Activated CD8-positive, alpha-beta T cell treated with anti-CD3 and anti-CD28 coated beads, Interleukin-2, amount 10 ng/mL, durations not matched to agents 7 days and 5 days (primary cell): ENCODE measurements around the gene CKLF. TPM values are rescaled to one million over a fixed set of nuclear protein-coding genes. Genes with fewer than 3 reads are reported as not detected.
"Not testable (repeated sequence)": the region's sequence is repeated elsewhere in the genome, so short reads cannot be mapped to it uniquely, and the experiment has no call there.

ENCODE experiments used
- ATAC-seq: fragments of 150-1000 bp; cut with Tn5 transposase; one replicate; pipeline ENCODE4 v1.10.0; 2021; ENCODE audit warnings: moderate library complexity
- CTCF ChIA-PET: fragments of 350-600 bp; sonication (Branson Sonifier 250); formaldehyde crosslinking; loops from one replicate; lab custom pipeline; 2021; ENCODE audit warnings: antibody characterized with exemption; lab: Charles Lee
- POLR2A ChIA-PET: fragments of 350-600 bp; sonication (Branson Sonifier 250); formaldehyde crosslinking; loops from one replicate; lab custom pipeline; 2021; ENCODE audit warnings: antibody characterized with exemption; lab: Charles Lee
- DNase-seq: peaks from one replicate; pipeline ENCODE4 v3.0.0-alpha.2; 2020
- H3K27ac Mint-ChIP-seq: one replicate; pipeline ENCODE4 v1.8.0; 2021; ENCODE audit warnings: mild to moderate bottlenecking, mixed read lengths
- H3K27me3 Mint-ChIP-seq: one replicate; pipeline ENCODE4 v1.8.0; 2021; ENCODE audit warnings: low read depth, mixed read lengths
- H3K36me3 Mint-ChIP-seq: one replicate; pipeline ENCODE4 v1.8.0; 2021; ENCODE audit warnings: low read depth, mixed read lengths
- H3K4me1 Mint-ChIP-seq: one replicate; pipeline ENCODE4 v1.8.0; 2021; ENCODE audit warnings: low read depth, mixed read lengths
- H3K4me3 Mint-ChIP-seq: one replicate; pipeline ENCODE4 v1.8.0; 2021; ENCODE audit warnings: mild to moderate bottlenecking, mixed read lengths
- H3K9me3 Mint-ChIP-seq: one replicate; pipeline ENCODE4 v1.8.0; 2022; ENCODE audit warnings: mixed read lengths; ENCODE audit not compliant: insufficient read depth
- total RNA-seq, 2 experiments: library from RNA; stranded (reverse); gene quantifications; one replicate each; pipeline ENCODE4 v1.2.3, GENCODE V29; 2021

The CKLF gene
- total RNA-seq, 2 experiments from 2014 or later = 137 to 139 TPM

GRCh38 chr16:66610111-66610820 lies 57.9 kb downstream of the CKLF start:
- no peaks in the 10 kb centered on the region for H3K27me3 Mint-ChIP-seq
- ATAC-seq (no peak), DNase-seq (no peak)
- H3K4me1 Mint-ChIP-seq = peaks cover 32% of the 10 kb centered on the region
- H3K4me3 Mint-ChIP-seq = no peak overlapping the region
- peaks cover 62% of the 10 kb centered on the region for H3K36me3 Mint-ChIP-seq
- POLR2A ChIA-PET = no interaction called here
- CTCF ChIA-PET = interaction anchor here (3.1 to 4.4 kb wide), 3 partner anchors 41 to 204 kb away, joined by 29 to 48 read pairs (median 36); no protein-coding TSS in a partner anchor
- no peaks in the 10 kb centered on the region for H3K9me3 Mint-ChIP-seq
- peak overlapping the region; percentile 55 for H3K27ac Mint-ChIP-seq

GRCh38 chr16:66611911-66612310 lies 59.5 kb downstream of the CKLF start:
- Mint-ChIP-seq H3K4me1 (peaks cover 21% of the 10 kb centered on the region), H3K36me3 (peaks cover 55% of the 10 kb centered on the region)
- ATAC-seq, H3K9me3 Mint-ChIP-seq, H3K4me3 Mint-ChIP-seq, POLR2A ChIA-PET, H3K27ac Mint-ChIP-seq, DNase-seq, H3K27me3 Mint-ChIP-seq: not testable (repeated sequence)
- CTCF ChIA-PET = interaction anchor here (0.7 to 1.1 kb wide), 2 partner anchors 12 to 219 kb away, joined by 3 read pairs; partner anchors contain the start of gene NAE1

GRCh38 chr16:66612422-66612821 lies 60.0 kb downstream of the CKLF start:
- no peaks in the 10 kb centered on the region for H3K27me3 Mint-ChIP-seq
- POLR2A ChIA-PET = no interaction called here
- H3K27ac Mint-ChIP-seq = no peak overlapping the region
- H3K9me3 Mint-ChIP-seq = no peaks in the 10 kb centered on the region
- ATAC-seq = no peak
- DNase-seq = no peak
- H3K36me3 Mint-ChIP-seq = peaks cover 51% of the 10 kb centered on the region
- peaks cover 16% of the 10 kb centered on the region for H3K4me1 Mint-ChIP-seq
- H3K4me3 Mint-ChIP-seq = no peak overlapping the region
- CTCF ChIA-PET = interaction anchor here (1.1 kb wide), 1 partner anchor 218 kb away, joined by 3 read pairs; the partner anchor contains the start of gene NAE1

- Mint-ChIP-seq H3K4me3 (no peak overlapping the region), H3K9me3 (no peaks in the 10 kb centered on the region), H3K4me1 (peaks cover 3% of the 10 kb centered on the region), H3K36me3 (peaks cover 38% of the 10 kb centered on the region), H3K27me3 (no peaks in the 10 kb centered on the region), H3K27ac (no peak overlapping the region)
- CTCF ChIA-PET = interaction anchor here (0.6 kb wide), 1 partner anchor 48 kb away, joined by 3 read pairs; no protein-coding TSS in a partner anchor
- POLR2A ChIA-PET = interaction anchor here (0.7 to 0.8 kb wide), 2 partner anchors 58 to 271 kb away, joined by 3 to 4 read pairs; no protein-coding TSS in a partner anchor
- DNase-seq (no peak), ATAC-seq (no peak)
Observed at GRCh38 chr16:66614161-66614802, 61.9 kb downstream of the CKLF start.

Other genes starting within 250 kb of the CKLF start
- not detected for gene CDH5, start 185.9 kb upstream of the CKLF start, total RNA-seq
- gene BEAN1, start 125.3 kb upstream of the CKLF start, total RNA-seq = not detected
- gene TK2, start 2.5 kb upstream of the CKLF start, total RNA-seq = 1 to 10 TPM; 5.7 to 6.4 TPM
- 10 to 100 TPM; 13.6 to 15.0 TPM for gene CMTM1, start 13.9 kb downstream of the CKLF start, total RNA-seq
- under 1 TPM; 0.68 to 0.82 TPM for gene CMTM2, start 26.9 kb downstream of the CKLF start, total RNA-seq
- gene CMTM3, start 52.1 kb downstream of the CKLF start, total RNA-seq = 100 to 1,000 TPM; 102 to 104 TPM
- 1 to 10 TPM; 1.2 TPM for gene CMTM4, start 144.2 kb downstream of the CKLF start, total RNA-seq
- 10 to 100 TPM; 56.5 to 63.1 TPM for gene DYNC1LI2, start 199.0 kb downstream of the CKLF start, total RNA-seq
- gene TERB1, start 249.0 kb downstream of the CKLF start, total RNA-seq = not detected